ENCODE results near the gene RASSF1. TPM values are rescaled to one million over a fixed set of nuclear protein-coding genes. Genes with fewer than 3 reads are reported as not detected.

Gene RASSF1
- total RNA-seq, 1 donor from 2014 or later, result 34.9 TPM

GRCh38 chr3:50352781-50353180 is 12.1 kb upstream of the RASSF1 start:
- no peak for DNase-seq (ENCODE audit: low spot score in 2 of 2)
- Histone ChIP-seq H3K27ac (no peak overlapping the region), H3K36me3 (peaks cover 18 to 49% of the 10 kb centered on the region in 2 donors), H3K27me3 (no peaks in the 10 kb centered on the region), H3K4me1 (peaks cover 19 to 41% of the 10 kb centered on the region in 2 donors), H3K9me3 (no peaks in the 10 kb centered on the region), H3K4me3 (no peak overlapping the region)
- TF ChIP-seq CTCF (IDR thresholded peaks at IDR 0.05), result peak in 1 of 3 experiments; percentile 14
- intact Hi-C loops (cut with DNase I), result loop anchor here (5.0 kb wide), 1 partner anchor 250 kb away; no protein-coding TSS in a partner anchor

GRCh38 chr3:50351323-50351697 is 10.7 kb upstream of the RASSF1 start:
- Histone ChIP-seq H3K27ac (peak overlapping the region; percentile 89 to 93), H3K4me1 (peaks cover 15 to 27% of the 10 kb centered on the region in 2 donors), H3K4me3 (peak overlapping the region; percentile 63 to 76), H3K9me3 (no peaks in the 10 kb centered on the region), H3K36me3 (peaks cover 18 to 46% of the 10 kb centered on the region in 2 donors), H3K27me3 (no peaks in the 10 kb centered on the region)
- intact Hi-C loops (cut with DNase I), result loop anchor here (5.0 kb wide), 1 partner anchor 251 kb away; no protein-coding TSS in a partner anchor
- no peak for TF ChIP-seq CTCF (IDR thresholded peaks at IDR 0.05)
- DNase-seq (ENCODE audit: low spot score in 2 of 2), result no peak

- intact Hi-C loops (cut with DNase I), result loop anchor here (1.0 to 5.0 kb wide), 2 partner anchors 9 to 252 kb away; partner anchors contain the start of gene TMEM115
- no peaks in the 10 kb centered on the region for H3K9me3 ChIP-seq
- peaks cover 14 to 22% of the 10 kb centered on the region in 2 donors for H3K4me1 ChIP-seq
- DNase-seq (ENCODE audit: low spot score in 2 of 2), result peak; percentile 89 to 98
- peak within 1 kb of the TSS; percentile 63 to 76 for H3K4me3 ChIP-seq
- TF ChIP-seq CTCF (IDR thresholded peaks at IDR 0.05), result no peak
- H3K27ac ChIP-seq, result peak within 1 kb of the TSS; percentile 89 to 93
- no peaks in the 10 kb centered on the region for H3K27me3 ChIP-seq
- H3K36me3 ChIP-seq, result peaks cover 18 to 40% of the 10 kb centered on the region in 2 donors
Measured at GRCh38 chr3:50350527-50351322, 10.1 kb upstream of the RASSF1 start, which contains the start of the genes CYB561D2 and NPRL2. CYB561D2 (plus strand) TSS chr3:50350862; CDS start chr3:50351434, 572 bp downstream. NPRL2 (minus strand) TSS chr3:50350775; CDS start chr3:50350652, 123 bp downstream.

- peaks cover 18 to 25% of the 10 kb centered on the region in 2 donors for H3K4me1 ChIP-seq
- TF ChIP-seq CTCF (IDR thresholded peaks at IDR 0.05), result no peak
- no peaks in the 10 kb centered on the region for H3K9me3 ChIP-seq
- H3K27ac ChIP-seq, result peak overlapping the region; percentile 89 to 93
- intact Hi-C loops (cut with DNase I), result loop anchor here (1.0 to 5.0 kb wide), 2 partner anchors 9 to 252 kb away; partner anchors contain the start of gene TMEM115
- DNase-seq (ENCODE audit: low spot score in 2 of 2), result no peak
- peak overlapping the region; percentile 63 to 76 for H3K4me3 ChIP-seq
- no peaks in the 10 kb centered on the region for H3K27me3 ChIP-seq
- peaks cover 16 to 34% of the 10 kb centered on the region in 2 donors for H3K36me3 ChIP-seq
Measured at GRCh38 chr3:50350213-50350526, 9.5 kb upstream of the RASSF1 start.

GRCh38 chr3:50347187-50347813 is 6.7 kb upstream of the RASSF1 start:
- TF ChIP-seq CTCF (IDR thresholded peaks at IDR 0.05), result peak; percentile 28 to 54 (median 39)
- no peaks in the 10 kb centered on the region for H3K9me3 ChIP-seq
- DNase-seq (ENCODE audit: low spot score in 2 of 2), result peak in 1 of 2 donors; percentile 80
- no peak overlapping the region for H3K4me3 ChIP-seq
- H3K27ac ChIP-seq, result peak overlapping the region in 1 of 2 donors; percentile 42
- H3K27me3 ChIP-seq, result no peaks in the 10 kb centered on the region
- intact Hi-C loops (cut with DNase I), result loop anchor here (1.0 kb wide), 1 partner anchor 195 kb away; no protein-coding TSS in a partner anchor
- H3K4me1 ChIP-seq, result peaks cover 19 to 26% of the 10 kb centered on the region in 2 donors
- peaks cover 0 to 13% of the 10 kb centered on the region in 2 donors for H3K36me3 ChIP-seq

Data from ascending aorta (tissue), 2 donors.